Suprapubic skin (tissue), 3 donors: ENCODE measurements around the gene MISFA.

Source experiments
- POLR2A ChIP-seq, 2 donors: fragments of 450-650 bp; IDR thresholded peaks; one replicate each; pipeline ENCODE4 v1.6.1; 2017; ENCODE audit warnings: antibody characterized with exemption in 2 of 2, mild to moderate bottlenecking in 2 of 2, moderate library complexity in 2 of 2
- TF ChIP-seq, protein P1 (sequence below), 2 donors: fragments of 200-600 bp in 1 of 2; fragments of 450-650 bp in 1 of 2; sonication (generic) in 1 of 2; IDR thresholded peaks; one replicate each; pipeline ENCODE4 v1.5.1; 2016 to 2019; ENCODE audit warnings: antibody characterized with exemption in 2 of 2, mild to moderate bottlenecking in 1 of 2, moderate library complexity in 1 of 2

DNA sequence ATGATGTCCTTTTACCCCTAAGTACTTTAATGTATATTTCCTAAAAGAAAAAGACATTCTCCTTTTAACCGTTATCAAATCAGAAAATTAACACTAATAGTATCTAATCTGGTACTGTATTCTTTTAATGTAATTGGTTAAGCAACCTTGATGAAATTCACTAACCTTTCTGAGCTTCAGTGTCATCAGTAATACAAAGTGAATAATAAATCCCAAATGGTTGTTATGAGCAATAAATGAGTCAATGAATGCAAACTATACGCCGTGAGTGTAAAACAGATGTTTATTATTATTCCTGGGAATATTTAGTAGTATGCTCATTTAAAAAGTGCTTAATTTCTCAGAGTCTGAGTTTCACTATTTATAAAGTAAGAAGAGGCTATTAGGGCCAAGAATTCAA is 32.5 kb upstream of the MISFA start:
- TF ChIP-seq, protein P1, sequence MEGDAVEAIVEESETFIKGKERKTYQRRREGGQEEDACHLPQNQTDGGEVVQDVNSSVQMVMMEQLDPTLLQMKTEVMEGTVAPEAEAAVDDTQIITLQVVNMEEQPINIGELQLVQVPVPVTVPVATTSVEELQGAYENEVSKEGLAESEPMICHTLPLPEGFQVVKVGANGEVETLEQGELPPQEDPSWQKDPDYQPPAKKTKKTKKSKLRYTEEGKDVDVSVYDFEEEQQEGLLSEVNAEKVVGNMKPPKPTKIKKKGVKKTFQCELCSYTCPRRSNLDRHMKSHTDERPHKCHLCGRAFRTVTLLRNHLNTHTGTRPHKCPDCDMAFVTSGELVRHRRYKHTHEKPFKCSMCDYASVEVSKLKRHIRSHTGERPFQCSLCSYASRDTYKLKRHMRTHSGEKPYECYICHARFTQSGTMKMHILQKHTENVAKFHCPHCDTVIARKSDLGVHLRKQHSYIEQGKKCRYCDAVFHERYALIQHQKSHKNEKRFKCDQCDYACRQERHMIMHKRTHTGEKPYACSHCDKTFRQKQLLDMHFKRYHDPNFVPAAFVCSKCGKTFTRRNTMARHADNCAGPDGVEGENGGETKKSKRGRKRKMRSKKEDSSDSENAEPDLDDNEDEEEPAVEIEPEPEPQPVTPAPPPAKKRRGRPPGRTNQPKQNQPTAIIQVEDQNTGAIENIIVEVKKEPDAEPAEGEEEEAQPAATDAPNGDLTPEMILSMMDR (IDR thresholded peaks at IDR 0.05), result no peak
- TF ChIP-seq POLR2A (IDR thresholded peaks at IDR 0.05), result no peak
